ENCODE measurements around the gene RMI1. TPM values are rescaled to one million over a fixed set of nuclear protein-coding genes. Genes with fewer than 3 reads are reported as not detected.

RMI1 gene
- total and polyA plus RNA-seq, 2 of the 8 experiments (the other 6 are each of a cell fraction or from before 2014, with no cell fraction given), result 3.0 to 34.1 TPM

GRCh38 chr9:83979812-83980394, 702 bp upstream of the RMI1 start, which contains the start of gene HNRNPK:
HNRNPK (minus strand) TSS chr9:83980215; CDS start chr9:83978252, 1,963 bp downstream.
- Histone ChIP-seq H2BK15ac (ENCODE audit: low read length) (no peak within 1 kb of the TSS; the same call in 1 of the 2 replicates), H2BK5ac (ENCODE audit: low read depth, low read length) (peak within 1 kb of the TSS; percentile 100), H4K5ac (ENCODE audit: insufficient read length, low read depth, low read length) (peak within 1 kb of the TSS; percentile 99), H3K23ac (ENCODE audit: insufficient read length) (no peak within 1 kb of the TSS), H2AFZ (ENCODE audit: low read length) (peak within 1 kb of the TSS; percentile 77; the same call in 1 of the 2 replicates), H3K27ac (ENCODE audit: low read depth, low read length) (peak within 1 kb of the TSS; percentile 100), H3K23me2 (ENCODE audit: low read depth, low read length) (peaks cover 6% of the 10 kb centered on the region; the same call in 1 of the 2 replicates), H3K4ac (replicated peaks; ENCODE audit: insufficient read length, low read depth, low read length) (peak within 1 kb of the TSS; percentile 99), H2BK120ac (replicated peaks; ENCODE audit: low read depth, low read length) (peak within 1 kb of the TSS; percentile 97), H3K18ac (ENCODE audit: extremely low read depth, low read length) (peak within 1 kb of the TSS; percentile 100), H2BK20ac (ENCODE audit: low read length) (no peak within 1 kb of the TSS), H3K4me3 (ENCODE audit: extremely low read depth in 1 of 4, insufficient read depth in 2 of 4, low read depth in 3 of 4, low read length in 4 of 4) (peak within 1 kb of the TSS; percentile 74 to 99 (median 97)), H3K4me2 (ENCODE audit: insufficient read depth in 1 of 2, low read depth in 2 of 2, low read length in 2 of 2) (peak within 1 kb of the TSS; percentile 78 to 87), H4K8ac (ENCODE audit: extremely low read depth, insufficient read depth, low read length) (peak within 1 kb of the TSS; percentile 100), H3K27me3 (replicated peaks in 1 of 4; ENCODE audit: control insufficient read depth in 3 of 4, extremely low read depth in 1 of 4, insufficient read depth in 3 of 4, low read length in 3 of 4) (no peaks in the 10 kb centered on the region), H4K91ac (replicated peaks; ENCODE audit: insufficient read length, low read length) (peak within 1 kb of the TSS; percentile 100), H2AK5ac (ENCODE audit: low read depth, low read length) (peak within 1 kb of the TSS; percentile 100), H3K4me1 (replicated peaks in 1 of 4; ENCODE audit: control insufficient read depth in 3 of 4, insufficient read depth in 4 of 4, low read length in 3 of 4) (peaks cover 0 to 2% (median 0%) of the 10 kb centered on the region in 4 experiments; a peak in 2 of 7 replicates), H3K9ac (replicated peaks in 1 of 4; ENCODE audit: extremely low read depth in 1 of 4, low read depth in 3 of 4, low read length in 3 of 4) (peak within 1 kb of the TSS; percentile 100), H3K9me3 (ENCODE audit: insufficient read depth in 2 of 2, low read depth in 1 of 2, low read length in 1 of 2) (no peaks in the 10 kb centered on the region), H3K36me3 (ENCODE audit: control insufficient read depth in 2 of 4, insufficient read depth in 4 of 4, low read length in 3 of 4) (peaks cover 25 to 33% (median 28%) of the 10 kb centered on the region in 4 experiments), H3K79me1 (ENCODE audit: low read depth, low read length) (no peaks in the 10 kb centered on the region), H2BK12ac (ENCODE audit: low read depth, low read length) (peak within 1 kb of the TSS; percentile 95; the same call in 1 of the 2 replicates), H3K56ac (replicated peaks; ENCODE audit: insufficient read length, low read depth, low read length) (peak within 1 kb of the TSS; percentile 100), H3K14ac (ENCODE audit: insufficient read length) (peak within 1 kb of the TSS; percentile 91), H3K79me2 (ENCODE audit: control insufficient read depth in 1 of 2, insufficient read depth in 2 of 2, low read length in 2 of 2) (peaks cover 35 to 94% of the 10 kb centered on the region in 2 experiments), H4K20me1 (replicated peaks in 1 of 2; ENCODE audit: control insufficient read depth in 1 of 2, insufficient read depth in 2 of 2, low read length in 2 of 2) (peaks cover 13 to 18% of the 10 kb centered on the region in 2 experiments)
- POLR2A ChIA-PET (ENCODE audit: partially characterized antibody), result interaction anchor here (0.5 to 7.3 kb wide), 58 partner anchors 9 to 638 kb away, joined by 3 to 269 read pairs (median 4); partner anchors contain the start of genes IDNK, KIF27 and UBQLN1
- FAIRE-seq, result no peak
- peak; percentile 91 to 99 for DNase-seq (ENCODE audit: low read depth in 1 of 2, low spot score in 2 of 2)
- WGBS, 2 experiments (ENCODE audit: extremely low coverage in 1 of 2, insufficient coverage in 1 of 2, insufficient read length in 1 of 2, insufficient replicate concordance in 2 of 2, low coverage in 1 of 2, low lambda C conversion rate in 2 of 2, missing lambda C conversion rate in 1 of 2), result 1% methylated on average over 49 of the region's 57 CpGs; no CpG with 5 or more reads in 1 of the 2 experiments
- CTCF ChIA-PET (ENCODE audit: partially characterized antibody), result interaction anchor here (0.5 to 1.5 kb wide), 2 partner anchors 193 to 291 kb away, joined by 3 to 4 read pairs; no protein-coding TSS in a partner anchor
- TF ChIP-seq TAF7 (optimal IDR thresholded peaks at IDR 0.05; ENCODE audit: borderline replicate concordance, low read depth, low read length) (peak; percentile 57), CEBPB (IDR thresholded peaks at IDR 0.05; ENCODE audit: low read depth, low read length) (no peak), MAX (IDR thresholded peaks at IDR 0.05) (no peak), USF2 (IDR thresholded peaks at IDR 0.05; ENCODE audit: low read length) (no peak), SIRT6 (IDR thresholded peaks at IDR 0.05; ENCODE audit: low read length) (no peak), JUND (IDR thresholded peaks at IDR 0.05; ENCODE audit: low read length) (no peak), SIX5 (IDR thresholded peaks at IDR 0.05; ENCODE audit: low read depth, low read length) (no peak), GTF2F1 (IDR thresholded peaks at IDR 0.05; ENCODE audit: borderline replicate concordance, low read depth, low read length) (no peak), YY1 (IDR thresholded peaks at IDR 0.05; ENCODE audit: low read depth, low read length) (no peak; the same call in none of the 2 replicates), ASH2L (IDR thresholded peaks at IDR 0.05; ENCODE audit: low read length) (peak; percentile 61), CHD2 (IDR thresholded peaks at IDR 0.05; ENCODE audit: low read length) (0 out of 2 replicates have a peak, but pooled peaks have one; percentile 51), CBX5 (IDR thresholded peaks at IDR 0.05; ENCODE audit: low read depth, low read length) (no peak)
